Panc1 (cell line): ENCODE results near the gene CNMD.

Experiments used
- POLR2AphosphoS5 ChIP-seq: IDR thresholded peaks from 2 replicates; pipeline ENCODE4 v1.6.1; 2012; ENCODE audit warnings: mild to moderate bottlenecking, low read depth, low read length, moderate library complexity
- SIN3A ChIP-seq: IDR thresholded peaks from 2 replicates; pipeline ENCODE4 v1.6.1; 2012; ENCODE audit warnings: low read depth, mild to moderate bottlenecking, low read length, moderate library complexity, borderline replicate concordance; ENCODE audit not compliant: insufficient read depth
- TCF7L2 ChIP-seq: IDR thresholded peaks from 2 replicates; pipeline ENCODE4 v1.6.1; 2011; ENCODE audit warnings: mild to moderate bottlenecking, low read depth, low read length, inconsistent platforms
- TF ChIP-seq, protein P1 (sequence below): fragments of 450-650 bp; IDR thresholded peaks from 2 replicates; pipeline ENCODE4 v1.5.1; 2017; ENCODE audit warnings: mild to moderate bottlenecking
- TF ChIP-seq, protein P2 (sequence below), 2 experiments: IDR thresholded peaks; 2 replicates each; pipeline ENCODE4 v1.6.1; 2011 to 2012; ENCODE audit warnings: low read depth in 2 of 2, control low read depth in 1 of 2, low read length in 1 of 2, mild to moderate bottlenecking in 1 of 2, moderate library complexity in 1 of 2; ENCODE audit not compliant: insufficient read depth in 1 of 2

DNA sequence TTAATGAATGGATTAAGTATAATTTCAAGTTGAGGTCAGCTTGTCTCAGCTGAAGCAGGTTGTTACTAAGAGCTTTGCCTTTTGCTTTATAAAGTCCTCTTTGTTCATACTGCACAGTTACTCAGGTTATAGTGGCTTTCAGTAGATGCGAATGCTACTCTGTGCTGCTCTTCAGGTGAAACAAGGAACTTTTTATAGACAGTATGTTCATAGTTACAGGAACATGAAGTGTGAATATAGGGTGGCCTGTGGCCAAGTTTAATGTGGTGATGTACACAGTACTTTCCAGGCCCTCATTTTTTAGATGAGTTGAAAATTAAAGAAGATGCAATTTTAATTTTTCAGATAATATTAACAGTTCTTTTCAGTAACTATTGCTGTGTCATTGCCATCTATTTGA, 66.2 kb downstream of the CNMD start:
- TF ChIP-seq, protein P1, sequence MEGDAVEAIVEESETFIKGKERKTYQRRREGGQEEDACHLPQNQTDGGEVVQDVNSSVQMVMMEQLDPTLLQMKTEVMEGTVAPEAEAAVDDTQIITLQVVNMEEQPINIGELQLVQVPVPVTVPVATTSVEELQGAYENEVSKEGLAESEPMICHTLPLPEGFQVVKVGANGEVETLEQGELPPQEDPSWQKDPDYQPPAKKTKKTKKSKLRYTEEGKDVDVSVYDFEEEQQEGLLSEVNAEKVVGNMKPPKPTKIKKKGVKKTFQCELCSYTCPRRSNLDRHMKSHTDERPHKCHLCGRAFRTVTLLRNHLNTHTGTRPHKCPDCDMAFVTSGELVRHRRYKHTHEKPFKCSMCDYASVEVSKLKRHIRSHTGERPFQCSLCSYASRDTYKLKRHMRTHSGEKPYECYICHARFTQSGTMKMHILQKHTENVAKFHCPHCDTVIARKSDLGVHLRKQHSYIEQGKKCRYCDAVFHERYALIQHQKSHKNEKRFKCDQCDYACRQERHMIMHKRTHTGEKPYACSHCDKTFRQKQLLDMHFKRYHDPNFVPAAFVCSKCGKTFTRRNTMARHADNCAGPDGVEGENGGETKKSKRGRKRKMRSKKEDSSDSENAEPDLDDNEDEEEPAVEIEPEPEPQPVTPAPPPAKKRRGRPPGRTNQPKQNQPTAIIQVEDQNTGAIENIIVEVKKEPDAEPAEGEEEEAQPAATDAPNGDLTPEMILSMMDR: no peak
- TF ChIP-seq TCF7L2 (no peak), POLR2AphosphoS5 (no peak), SIN3A (no peak)
- TF ChIP-seq, protein P2, sequence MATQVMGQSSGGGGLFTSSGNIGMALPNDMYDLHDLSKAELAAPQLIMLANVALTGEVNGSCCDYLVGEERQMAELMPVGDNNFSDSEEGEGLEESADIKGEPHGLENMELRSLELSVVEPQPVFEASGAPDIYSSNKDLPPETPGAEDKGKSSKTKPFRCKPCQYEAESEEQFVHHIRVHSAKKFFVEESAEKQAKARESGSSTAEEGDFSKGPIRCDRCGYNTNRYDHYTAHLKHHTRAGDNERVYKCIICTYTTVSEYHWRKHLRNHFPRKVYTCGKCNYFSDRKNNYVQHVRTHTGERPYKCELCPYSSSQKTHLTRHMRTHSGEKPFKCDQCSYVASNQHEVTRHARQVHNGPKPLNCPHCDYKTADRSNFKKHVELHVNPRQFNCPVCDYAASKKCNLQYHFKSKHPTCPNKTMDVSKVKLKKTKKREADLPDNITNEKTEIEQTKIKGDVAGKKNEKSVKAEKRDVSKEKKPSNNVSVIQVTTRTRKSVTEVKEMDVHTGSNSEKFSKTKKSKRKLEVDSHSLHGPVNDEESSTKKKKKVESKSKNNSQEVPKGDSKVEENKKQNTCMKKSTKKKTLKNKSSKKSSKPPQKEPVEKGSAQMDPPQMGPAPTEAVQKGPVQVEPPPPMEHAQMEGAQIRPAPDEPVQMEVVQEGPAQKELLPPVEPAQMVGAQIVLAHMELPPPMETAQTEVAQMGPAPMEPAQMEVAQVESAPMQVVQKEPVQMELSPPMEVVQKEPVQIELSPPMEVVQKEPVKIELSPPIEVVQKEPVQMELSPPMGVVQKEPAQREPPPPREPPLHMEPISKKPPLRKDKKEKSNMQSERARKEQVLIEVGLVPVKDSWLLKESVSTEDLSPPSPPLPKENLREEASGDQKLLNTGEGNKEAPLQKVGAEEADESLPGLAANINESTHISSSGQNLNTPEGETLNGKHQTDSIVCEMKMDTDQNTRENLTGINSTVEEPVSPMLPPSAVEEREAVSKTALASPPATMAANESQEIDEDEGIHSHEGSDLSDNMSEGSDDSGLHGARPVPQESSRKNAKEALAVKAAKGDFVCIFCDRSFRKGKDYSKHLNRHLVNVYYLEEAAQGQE (IDR thresholded peaks at IDR 0.05; ENCODE audit: insufficient read depth in 1 of 2, low read depth in 2 of 2, low read length in 1 of 2): no peak
